Renal cortex interstitium (tissue), 11 donors: ENCODE results near the gene RAP2A. TPM values are rescaled to one million over a fixed set of nuclear protein-coding genes. Genes with fewer than 3 reads are reported as not detected.

ENCODE experiments used
- DNase-seq, 11 donors: peaks; one replicate each; pipeline ENCODE4 v3.0.0-alpha.2; 2013; ENCODE audit warnings: low read depth in 9 of 11, low spot score in 4 of 11; ENCODE audit errors: extremely low read depth in 1 of 11
- polyA plus RNA-seq, 3 donors: library from polyadenylated mRNA; unstranded; fragments of 120-200 nt; gene quantifications; one replicate each; pipeline ENCODE4 v1.2.1, GENCODE V29; 2013; ENCODE audit not compliant: insufficient read length in 3 of 3

RAP2A gene
- polyA plus RNA-seq, 3 donors, result 35.9 to 41.3 (median 38.9) TPM

- no peak for DNase-seq
Measured at GRCh38 chr13:97515643-97516042, 81.7 kb downstream of the RAP2A start.

- DNase-seq, result no peak
Measured at GRCh38 chr13:97517967-97518366, 84.0 kb downstream of the RAP2A start.

Other genes starting within 250 kb of the RAP2A start
- gene MBNL2, start 211.8 kb upstream of the RAP2A start, polyA plus RNA-seq, result 10 to 100 TPM; 50.7 to 76.4 (median 66.2) TPM